MM.1S (cell line): Measurements from ENCODE around the gene C2CD2.

Experiments
- EZH2 ChIP-seq: fragments of 300-600 bp; sonication (generic); optimal IDR thresholded peaks from 2 replicates; pipeline ENCODE3; 2017; ENCODE audit warnings: low read depth, mild to moderate bottlenecking, antibody characterized with exemption, low read length, mixed read lengths
- EZH2phosphoT487 ChIP-seq: fragments of 300-600 bp; sonication (generic); IDR thresholded peaks from 2 replicates; pipeline ENCODE4 v1.6.1; 2018; ENCODE audit warnings: antibody characterized with exemption, low read length
- TF ChIP-seq, protein P1 (sequence below): fragments of 300-600 bp; sonication (generic); IDR thresholded peaks from 2 replicates; pipeline ENCODE4 v1.5.1; 2016; ENCODE audit warnings: antibody characterized with exemption, low read length, mixed read lengths

DNA sequence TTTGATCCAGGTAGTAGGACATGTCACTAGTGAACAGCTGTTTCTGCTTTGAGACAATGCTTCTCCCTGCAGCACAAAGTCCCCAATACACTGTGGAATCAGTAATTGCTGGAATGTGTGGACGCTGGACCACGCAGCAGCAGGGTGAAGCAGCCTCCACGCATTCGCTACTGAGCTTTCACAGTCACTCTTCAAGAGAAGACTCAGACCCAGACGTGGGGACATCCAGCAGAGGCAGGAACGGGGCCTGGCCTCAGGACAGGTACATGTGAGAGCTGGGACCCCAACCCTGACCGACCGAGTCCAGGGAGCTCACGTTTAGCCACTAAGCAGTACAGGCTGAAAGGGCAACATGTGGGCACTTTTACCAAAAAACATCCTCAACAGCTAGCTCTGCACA lies 40.6 kb downstream of the C2CD2 start:
- no peak for TF ChIP-seq EZH2
- TF ChIP-seq, protein P1, sequence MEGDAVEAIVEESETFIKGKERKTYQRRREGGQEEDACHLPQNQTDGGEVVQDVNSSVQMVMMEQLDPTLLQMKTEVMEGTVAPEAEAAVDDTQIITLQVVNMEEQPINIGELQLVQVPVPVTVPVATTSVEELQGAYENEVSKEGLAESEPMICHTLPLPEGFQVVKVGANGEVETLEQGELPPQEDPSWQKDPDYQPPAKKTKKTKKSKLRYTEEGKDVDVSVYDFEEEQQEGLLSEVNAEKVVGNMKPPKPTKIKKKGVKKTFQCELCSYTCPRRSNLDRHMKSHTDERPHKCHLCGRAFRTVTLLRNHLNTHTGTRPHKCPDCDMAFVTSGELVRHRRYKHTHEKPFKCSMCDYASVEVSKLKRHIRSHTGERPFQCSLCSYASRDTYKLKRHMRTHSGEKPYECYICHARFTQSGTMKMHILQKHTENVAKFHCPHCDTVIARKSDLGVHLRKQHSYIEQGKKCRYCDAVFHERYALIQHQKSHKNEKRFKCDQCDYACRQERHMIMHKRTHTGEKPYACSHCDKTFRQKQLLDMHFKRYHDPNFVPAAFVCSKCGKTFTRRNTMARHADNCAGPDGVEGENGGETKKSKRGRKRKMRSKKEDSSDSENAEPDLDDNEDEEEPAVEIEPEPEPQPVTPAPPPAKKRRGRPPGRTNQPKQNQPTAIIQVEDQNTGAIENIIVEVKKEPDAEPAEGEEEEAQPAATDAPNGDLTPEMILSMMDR = no peak
- TF ChIP-seq EZH2phosphoT487 = no peak
